Measurements from ENCODE around the gene ANKRD29.

- TF ChIP-seq CTCF (conservative IDR thresholded peaks at IDR 0.05; ENCODE audit: low read depth in 2 of 2) (no peak), POLR2AphosphoS5 (IDR thresholded peaks at IDR 0.05; ENCODE audit: low read depth) (no peak), ZNF114 (CRISPR knock-in tag; IDR thresholded peaks at IDR 0.05) (no peak), EZH2phosphoT487 (IDR thresholded peaks at IDR 0.05; ENCODE audit: unreplicated experiment) (no peak), EZH2 (IDR thresholded peaks at IDR 0.05; ENCODE audit: low read depth, unreplicated experiment) (no peak), CREB1 (CRISPR knock-in tag; IDR thresholded peaks at IDR 0.05; ENCODE audit: low read depth) (no peak), ZNF331 (CRISPR knock-in tag; IDR thresholded peaks at IDR 0.05; ENCODE audit: low read depth) (no peak), JUNB (IDR thresholded peaks at IDR 0.05; ENCODE audit: unreplicated experiment) (no peak), NANOG (IDR thresholded peaks at IDR 0.05; ENCODE audit: borderline replicate concordance) (no peak)
- TF ChIP-seq, protein P1, sequence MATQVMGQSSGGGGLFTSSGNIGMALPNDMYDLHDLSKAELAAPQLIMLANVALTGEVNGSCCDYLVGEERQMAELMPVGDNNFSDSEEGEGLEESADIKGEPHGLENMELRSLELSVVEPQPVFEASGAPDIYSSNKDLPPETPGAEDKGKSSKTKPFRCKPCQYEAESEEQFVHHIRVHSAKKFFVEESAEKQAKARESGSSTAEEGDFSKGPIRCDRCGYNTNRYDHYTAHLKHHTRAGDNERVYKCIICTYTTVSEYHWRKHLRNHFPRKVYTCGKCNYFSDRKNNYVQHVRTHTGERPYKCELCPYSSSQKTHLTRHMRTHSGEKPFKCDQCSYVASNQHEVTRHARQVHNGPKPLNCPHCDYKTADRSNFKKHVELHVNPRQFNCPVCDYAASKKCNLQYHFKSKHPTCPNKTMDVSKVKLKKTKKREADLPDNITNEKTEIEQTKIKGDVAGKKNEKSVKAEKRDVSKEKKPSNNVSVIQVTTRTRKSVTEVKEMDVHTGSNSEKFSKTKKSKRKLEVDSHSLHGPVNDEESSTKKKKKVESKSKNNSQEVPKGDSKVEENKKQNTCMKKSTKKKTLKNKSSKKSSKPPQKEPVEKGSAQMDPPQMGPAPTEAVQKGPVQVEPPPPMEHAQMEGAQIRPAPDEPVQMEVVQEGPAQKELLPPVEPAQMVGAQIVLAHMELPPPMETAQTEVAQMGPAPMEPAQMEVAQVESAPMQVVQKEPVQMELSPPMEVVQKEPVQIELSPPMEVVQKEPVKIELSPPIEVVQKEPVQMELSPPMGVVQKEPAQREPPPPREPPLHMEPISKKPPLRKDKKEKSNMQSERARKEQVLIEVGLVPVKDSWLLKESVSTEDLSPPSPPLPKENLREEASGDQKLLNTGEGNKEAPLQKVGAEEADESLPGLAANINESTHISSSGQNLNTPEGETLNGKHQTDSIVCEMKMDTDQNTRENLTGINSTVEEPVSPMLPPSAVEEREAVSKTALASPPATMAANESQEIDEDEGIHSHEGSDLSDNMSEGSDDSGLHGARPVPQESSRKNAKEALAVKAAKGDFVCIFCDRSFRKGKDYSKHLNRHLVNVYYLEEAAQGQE (IDR thresholded peaks at IDR 0.05; ENCODE audit: unreplicated experiment) = no peak
- TF ChIP-seq, protein P2, sequence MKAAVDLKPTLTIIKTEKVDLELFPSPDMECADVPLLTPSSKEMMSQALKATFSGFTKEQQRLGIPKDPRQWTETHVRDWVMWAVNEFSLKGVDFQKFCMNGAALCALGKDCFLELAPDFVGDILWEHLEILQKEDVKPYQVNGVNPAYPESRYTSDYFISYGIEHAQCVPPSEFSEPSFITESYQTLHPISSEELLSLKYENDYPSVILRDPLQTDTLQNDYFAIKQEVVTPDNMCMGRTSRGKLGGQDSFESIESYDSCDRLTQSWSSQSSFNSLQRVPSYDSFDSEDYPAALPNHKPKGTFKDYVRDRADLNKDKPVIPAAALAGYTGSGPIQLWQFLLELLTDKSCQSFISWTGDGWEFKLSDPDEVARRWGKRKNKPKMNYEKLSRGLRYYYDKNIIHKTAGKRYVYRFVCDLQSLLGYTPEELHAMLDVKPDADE (IDR thresholded peaks at IDR 0.05) = no peak
Measured at GRCh38 chr18:23636071-23636399, 26.7 kb downstream of the ANKRD29 start.
